A549 (cell line): Measurements from ENCODE around the gene TIGD1. TPM values are rescaled to one million over a fixed set of nuclear protein-coding genes. Genes with fewer than 3 reads are reported as not detected.

Experiments
- ATAC-seq, 2 experiments: fragments of 200-7000 bp in 1 of 2; fragments of >200 bp in 1 of 2; cut with Nextera tagmentation in 1 of 2; cut with Tn5 transposase in 1 of 2; 3 replicates each; pipeline versions ENCODE4 v1.8.0 to v1.9.1; 2018 to 2020; ENCODE audit warnings: mild to moderate bottlenecking in 1 of 2, moderate library complexity in 1 of 2
- CTCF ChIA-PET: fragments of 300-600 bp; sonication (Branson Sonifier 250); formaldehyde crosslinking; extraction: SDS; loops from one replicate; lab custom pipeline; 2021; ENCODE audit warnings: antibody characterized with exemption, inconsistent platforms; lab: Yijun Ruan, JAX
- POLR2A ChIA-PET: fragments of 350-600 bp; formaldehyde crosslinking; extraction: SDS; loops from one replicate; lab custom pipeline; 2021; ENCODE audit warnings: antibody characterized with exemption, inconsistent platforms; lab: Yijun Ruan, JAX
- DNase-seq, 2 experiments: peaks; one replicate each; pipeline versions ENCODE4 v3.0.0 to v3.0.0-alpha.2; 2011 to 2016; ENCODE audit warnings: low read depth in 1 of 2, low spot score in 1 of 2
- FAIRE-seq: peaks from 2 replicates; lab custom pipeline; 2011; peaks lifted over from hg19 to GRCh38; lab: Jason Lieb, UNC
- H3K27ac ChIP-seq, 2 experiments: fragments of >200 bp; sonication (Bioruptor Twin); formaldehyde crosslinking; 3 replicates each; pipeline ENCODE4 v1.5.1; 2016 to 2017
- H3K4me1 ChIP-seq: fragments of >200 bp; sonication (Bioruptor Twin); formaldehyde crosslinking; 3 replicates; pipeline ENCODE4 v1.6.1; 2016
- H3K4me2 ChIP-seq: fragments of >200 bp; sonication (Bioruptor Twin); formaldehyde crosslinking; 3 replicates; pipeline ENCODE4 v1.6.1; 2016
- H3K4me3 ChIP-seq: fragments of >200 bp; sonication (Bioruptor Twin); formaldehyde crosslinking; 3 replicates; pipeline ENCODE4 v1.5.1; 2016
- H3K9me3 ChIP-seq: fragments of >200 bp; sonication (Bioruptor Twin); formaldehyde crosslinking; 3 replicates; pipeline ENCODE4 v1.6.1; 2016
- ATOH8 ChIP-seq: fragments of 250-450 bp; sonication (Bioruptor Pico); IDR thresholded peaks from 2 replicates; pipeline ENCODE4 v1.5.0; 2020; ENCODE audit warnings: low read depth, mild to moderate bottlenecking, moderate library complexity
- CBX8 ChIP-seq: fragments of 200-600 bp; sonication (generic); IDR thresholded peaks from 2 replicates; pipeline ENCODE4 v1.6.1; 2016
- CEBPB ChIP-seq, 2 experiments: fragments of >200 bp in 1 of 2; sonication (Bioruptor Twin) in 1 of 2; formaldehyde crosslinking in 1 of 2; IDR thresholded peaks; 2 replicates each; pipeline ENCODE4 v1.6.1; 2012 to 2016
- E2F6 ChIP-seq: IDR thresholded peaks from 2 replicates; pipeline ENCODE4 v1.6.1; 2012; ENCODE audit warnings: low read depth, borderline replicate concordance
- ELK1 ChIP-seq: fragments of 150-350 bp; IDR thresholded peaks from 2 replicates; pipeline ENCODE4 v1.6.1; 2014; ENCODE audit warnings: low read depth, mild to moderate bottlenecking, low read length
- EP300 ChIP-seq, 2 experiments: fragments of >200 bp; sonication (Bioruptor Twin); formaldehyde crosslinking; IDR thresholded peaks; 2 replicates in 1 of 2; 3 replicates in 1 of 2; pipeline ENCODE4 v1.6.1; 2016 to 2017
- FOSB ChIP-seq: fragments of 250-450 bp; sonication (Bioruptor Pico); IDR thresholded peaks from 2 replicates; pipeline ENCODE4 v1.5.0; 2020; ENCODE audit warnings: mild to moderate bottlenecking, moderate library complexity
- FOXS1 ChIP-seq: fragments of 250-450 bp; sonication (Bioruptor Pico); IDR thresholded peaks from 2 replicates; pipeline ENCODE4 v1.5.0; 2020; ENCODE audit warnings: mild to moderate bottlenecking, moderate library complexity
- GATA3 ChIP-seq: IDR thresholded peaks from 2 replicates; pipeline ENCODE4 v1.6.1; 2012; ENCODE audit warnings: borderline replicate concordance
- HEYL ChIP-seq: fragments of 250-450 bp; sonication (Bioruptor Pico); IDR thresholded peaks from 2 replicates; pipeline ENCODE4 v1.8.0; 2021; ENCODE audit warnings: mild to moderate bottlenecking, moderate library complexity
- HOXB13 ChIP-seq: fragments of 250-450 bp; sonication (Bioruptor Pico); IDR thresholded peaks from 2 replicates; pipeline ENCODE4 v1.5.0; 2020; ENCODE audit warnings: low read depth, mild to moderate bottlenecking, moderate library complexity
- MAFK ChIP-seq: fragments of 450-650 bp; IDR thresholded peaks from 2 replicates; pipeline ENCODE4 v1.6.1; 2014; ENCODE audit not compliant: partially characterized antibody
- MAZ ChIP-seq: fragments of 150-350 bp; IDR thresholded peaks from 2 replicates; pipeline ENCODE4 v1.6.1; 2014; ENCODE audit warnings: antibody characterized with exemption, low read depth, low read length, borderline replicate concordance
- POLR2AphosphoS2 ChIP-seq: conservative IDR thresholded peaks from 2 replicates; pipeline ENCODE4 v1.6.1; 2012; ENCODE audit warnings: low read length, improper control_type of control experiment, inconsistent platforms
- RARB ChIP-seq: fragments of 250-450 bp; sonication (Bioruptor Pico); IDR thresholded peaks from 2 replicates; pipeline ENCODE4 v1.8.0; 2021; ENCODE audit warnings: mild to moderate bottlenecking, moderate library complexity
- ZFP36 ChIP-seq: fragments of 450-650 bp; IDR thresholded peaks from 2 replicates; pipeline ENCODE4 v1.6.1; 2014; ENCODE audit warnings: borderline replicate concordance; ENCODE audit not compliant: partially characterized antibody
- ZNF302 ChIP-seq: fragments of 250-450 bp; sonication (Bioruptor Pico); IDR thresholded peaks from 2 replicates; pipeline ENCODE4 v1.9.0; 2021; ENCODE audit warnings: inconsistent platforms, mild to moderate bottlenecking, moderate library complexity
- ZSCAN20 ChIP-seq: fragments of 250-450 bp; sonication (Bioruptor Pico); IDR thresholded peaks from 2 replicates; pipeline ENCODE4 v1.8.0; 2022; ENCODE audit warnings: mild to moderate bottlenecking, moderate library complexity
- WGBS: methylation state at CpG from one replicate; pipeline ENCODE4 v1.1.6; 2017; ENCODE audit errors: missing lambda C conversion rate; 5-methylcytosine and 5-hydroxymethylcytosine counted together
- polyA plus RNA-seq, 4 experiments: library from polyadenylated mRNA; depleted of rRNA in 3 of 4; stranded (reverse); fragments of >200 nt; fragmentation: RNase III in 1 of 4; extraction: RNeasy Plus Mini Kit Qiagen cat#74134 plus additional on column Dnase treatment in 1 of 4; gene quantifications; 2 replicates in 3 of 4; 3 replicates in 1 of 4; pipeline ENCODE4 v1.2.3, GENCODE V29; 2011 to 2017
- TF ChIP-seq, protein P1 (sequence below): fragments of >200 bp; sonication (Bioruptor Twin); formaldehyde crosslinking; IDR thresholded peaks from 3 replicates; pipeline ENCODE4 v1.5.1; 2016

Gene TIGD1
- polyA plus RNA-seq, 2 of the 4 experiments (the other 2 are of a cell fraction) = 5.7 to 10.5 TPM

DNA sequence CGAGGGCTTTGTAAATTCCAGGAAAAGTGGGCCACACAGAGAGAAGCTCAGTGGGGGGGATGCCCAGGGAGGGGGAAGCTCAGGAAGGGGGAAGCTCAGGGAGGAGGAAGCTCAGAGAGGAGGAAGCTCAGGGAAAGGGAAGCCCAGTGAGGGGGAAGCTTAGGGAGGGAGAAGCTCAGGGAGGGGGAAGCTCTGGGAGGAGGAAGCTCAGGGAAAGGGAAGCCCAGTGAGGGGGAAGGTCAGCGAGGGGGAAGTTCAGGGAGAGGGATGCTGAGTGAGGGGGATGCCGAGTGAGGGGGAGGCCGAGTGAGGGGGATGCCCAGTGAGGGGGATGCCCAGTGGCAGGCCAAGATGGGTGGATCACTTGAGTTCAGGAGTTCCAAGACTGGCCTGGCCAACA is 11.7 kb downstream of the TIGD1 start:
- ChIA-PET CTCF (interaction anchor here (0.6 to 1.7 kb wide), 4 partner anchors 9 to 283 kb away, joined by 3 to 4 read pairs (median 3); no protein-coding TSS in a partner anchor), POLR2A (no interaction called here)
- H3K9me3 ChIP-seq = no peaks in the 10 kb centered on the region
- DNase-seq (no peak), FAIRE-seq (no peak), ATAC-seq (no peak)
- no peak overlapping the region for H3K4me3 ChIP-seq
- no peaks in the 10 kb centered on the region for H3K4me1 ChIP-seq
- no peak overlapping the region for H3K27ac ChIP-seq
- no peak overlapping the region for H3K4me2 ChIP-seq
- 38% methylated on average over 1 of the region's 4 CpGs for WGBS
- TF ChIP-seq HEYL (CRISPR knock-in tag) = no peak
- no peak for TF ChIP-seq FOXS1 (CRISPR knock-in tag)
- no peak for TF ChIP-seq EP300 (IDR thresholded peaks at IDR 0.05)
- no peak for TF ChIP-seq GATA3
- no peak for TF ChIP-seq HOXB13
- TF ChIP-seq CEBPB (IDR thresholded peaks at IDR 0.05) = no peak
- TF ChIP-seq FOSB (CRISPR knock-in tag) = no peak
- TF ChIP-seq E2F6 = no peak
- TF ChIP-seq ELK1 = no peak
- TF ChIP-seq CBX8 = no peak
- no peak for TF ChIP-seq ZFP36
- no peak for TF ChIP-seq ZSCAN20
- TF ChIP-seq, all 56 proteins: peak for 0

DNA sequence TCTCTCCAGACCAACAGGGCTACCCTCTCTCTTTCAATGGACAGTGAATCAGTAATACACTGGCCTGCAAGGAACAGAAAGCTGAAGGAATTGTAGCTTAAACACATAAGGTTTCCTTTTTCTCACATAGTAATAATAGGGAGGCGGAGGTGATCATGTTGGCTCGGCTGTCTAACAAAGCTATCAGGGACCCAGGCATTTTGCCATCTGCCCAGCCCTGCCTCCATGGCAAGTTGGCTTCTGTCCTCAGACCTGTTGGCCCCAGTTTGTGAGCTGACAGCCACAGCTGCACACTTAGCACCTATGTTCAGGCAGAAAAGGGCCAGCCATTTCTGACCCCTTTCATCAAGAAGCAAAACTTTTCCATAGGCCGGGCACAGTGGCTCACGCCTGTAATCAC is 12.9 kb downstream of the TIGD1 start:
- TF ChIP-seq CEBPB (IDR thresholded peaks at IDR 0.05) = no peak
- TF ChIP-seq CBX8 = no peak
- no peak for TF ChIP-seq MAZ
- TF ChIP-seq RARB (CRISPR knock-in tag) = no peak
- TF ChIP-seq ATOH8 (CRISPR knock-in tag) = no peak
- TF ChIP-seq GATA3 = no peak
- no peak for TF ChIP-seq MAFK
- no peak for TF ChIP-seq ZNF302
- TF ChIP-seq, all 56 proteins: peak for 0
- no peak for ATAC-seq
- WGBS = 98% methylated on average over 4 of the region's 4 CpGs
- Histone ChIP-seq H3K9me3 (no peaks in the 10 kb centered on the region), H3K4me1 (no peaks in the 10 kb centered on the region), H3K4me2 (no peak overlapping the region), H3K4me3 (no peak overlapping the region), H3K27ac (no peak overlapping the region)
- FAIRE-seq = no peak
- DNase-seq = no peak
- CTCF ChIA-PET = interaction anchor here (0.9 to 2.0 kb wide), 3 partner anchors 9 to 16 kb away, joined by 4 to 7 read pairs (median 5); no protein-coding TSS in a partner anchor
- POLR2A ChIA-PET = no interaction called here

DNA sequence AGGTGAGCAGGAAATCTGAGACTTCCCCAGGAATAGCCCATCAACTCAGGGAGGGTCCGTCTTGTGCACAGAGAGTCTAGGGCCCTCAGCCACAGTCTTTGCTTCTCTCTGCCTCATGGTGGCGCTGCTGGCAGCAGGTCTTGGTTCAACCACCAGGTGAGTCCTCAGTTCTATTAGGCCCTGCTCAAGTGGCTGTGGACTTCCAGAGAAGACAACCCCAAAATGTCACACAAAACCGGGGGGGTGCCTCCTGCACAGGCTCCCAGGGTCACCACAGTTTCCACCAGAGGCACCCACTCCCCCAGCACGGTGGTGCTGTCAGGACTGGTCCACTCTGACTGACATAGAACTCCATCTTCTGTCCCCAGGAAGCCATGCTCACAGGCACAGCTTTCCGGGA is 13.3 kb downstream of the TIGD1 start:
- Histone ChIP-seq H3K27ac (no peak overlapping the region), H3K9me3 (no peaks in the 10 kb centered on the region), H3K4me3 (no peak overlapping the region), H3K4me2 (no peak overlapping the region), H3K4me1 (no peaks in the 10 kb centered on the region)
- WGBS = 69% methylated on average over 2 of the region's 5 CpGs
- 0 out of 6 replicates have a peak, but pooled peaks of 1 of the 2 experiments have one; percentile 4 for ATAC-seq
- DNase-seq = peak in 1 of 2 experiments; percentile 23
- CTCF ChIA-PET = interaction anchor here (0.9 to 2.0 kb wide), 3 partner anchors 10 to 15 kb away, joined by 4 to 7 read pairs (median 5); no protein-coding TSS in a partner anchor
- no peak for FAIRE-seq
- POLR2A ChIA-PET = no interaction called here
- TF ChIP-seq POLR2AphosphoS2 = no peak
- TF ChIP-seq, protein P1, sequence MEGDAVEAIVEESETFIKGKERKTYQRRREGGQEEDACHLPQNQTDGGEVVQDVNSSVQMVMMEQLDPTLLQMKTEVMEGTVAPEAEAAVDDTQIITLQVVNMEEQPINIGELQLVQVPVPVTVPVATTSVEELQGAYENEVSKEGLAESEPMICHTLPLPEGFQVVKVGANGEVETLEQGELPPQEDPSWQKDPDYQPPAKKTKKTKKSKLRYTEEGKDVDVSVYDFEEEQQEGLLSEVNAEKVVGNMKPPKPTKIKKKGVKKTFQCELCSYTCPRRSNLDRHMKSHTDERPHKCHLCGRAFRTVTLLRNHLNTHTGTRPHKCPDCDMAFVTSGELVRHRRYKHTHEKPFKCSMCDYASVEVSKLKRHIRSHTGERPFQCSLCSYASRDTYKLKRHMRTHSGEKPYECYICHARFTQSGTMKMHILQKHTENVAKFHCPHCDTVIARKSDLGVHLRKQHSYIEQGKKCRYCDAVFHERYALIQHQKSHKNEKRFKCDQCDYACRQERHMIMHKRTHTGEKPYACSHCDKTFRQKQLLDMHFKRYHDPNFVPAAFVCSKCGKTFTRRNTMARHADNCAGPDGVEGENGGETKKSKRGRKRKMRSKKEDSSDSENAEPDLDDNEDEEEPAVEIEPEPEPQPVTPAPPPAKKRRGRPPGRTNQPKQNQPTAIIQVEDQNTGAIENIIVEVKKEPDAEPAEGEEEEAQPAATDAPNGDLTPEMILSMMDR = peak; percentile 7; the same call in 1 of the 3 replicates
